ENCODE measurements around the gene DDX51.
"Not testable (repeated sequence)": the region's sequence is repeated elsewhere in the genome, so short reads cannot be mapped to it uniquely, and the experiment has no call there.

DDX51 gene

GRCh38 chr12:132152953-132153352, 8.8 kb upstream of the DDX51 start:
- DNase-seq = no peak

- DNase-seq = no peak
Measured at GRCh38 chr12:132152411-132152821, 8.3 kb upstream of the DDX51 start.

- no peak for DNase-seq
Measured at GRCh38 chr12:132151766-132152410, 7.8 kb upstream of the DDX51 start.

GRCh38 chr12:132151145-132151765, 7.1 kb upstream of the DDX51 start:
- DNase-seq = no peak

- DNase-seq = no peak
Measured at GRCh38 chr12:132150780-132151144, 6.6 kb upstream of the DDX51 start.

- not testable (repeated sequence) for DNase-seq
Measured at GRCh38 chr12:132149526-132149925, 5.4 kb upstream of the DDX51 start.

- DNase-seq = no peak
Measured at GRCh38 chr12:132148368-132149045, 4.4 kb upstream of the DDX51 start.

- DNase-seq = no peak
Measured at GRCh38 chr12:132147423-132148367, 3.6 kb upstream of the DDX51 start.

- no peak for DNase-seq
Measured at GRCh38 chr12:132146772-132147422, 2.8 kb upstream of the DDX51 start.

- DNase-seq = no peak
Measured at GRCh38 chr12:132146098-132146497, 2.0 kb upstream of the DDX51 start.

- DNase-seq = no peak
Measured at GRCh38 chr12:132145334-132145733, 1.2 kb upstream of the DDX51 start.

- DNase-seq = no peak
Measured at GRCh38 chr12:132144810-132145168, 670 bp upstream of the DDX51 start.

- DNase-seq = no peak
Measured at GRCh38 chr12:132143336-132144071, 615 bp downstream of the DDX51 start.

- no peak for DNase-seq
Measured at GRCh38 chr12:132142679-132143335, 1.3 kb downstream of the DDX51 start.

GRCh38 chr12:132141976-132142678, 2.0 kb downstream of the DDX51 start:
- DNase-seq = no peak

GRCh38 chr12:132140918-132141841, 2.9 kb downstream of the DDX51 start:
- no peak for DNase-seq

GRCh38 chr12:132140501-132140900, 3.6 kb downstream of the DDX51 start:
- DNase-seq = no peak

- no peak for DNase-seq
Measured at GRCh38 chr12:132139912-132140311, 4.2 kb downstream of the DDX51 start.
